ENCODE data around the gene COX4I1. TPM values are rescaled to one million over a fixed set of nuclear protein-coding genes. Genes with fewer than 3 reads are reported as not detected.

Gene COX4I1
- total and polyA plus RNA-seq, 9 of the 15 experiments (the other 6 are each of a cell fraction or from before 2014, with no cell fraction given): 651 to 2,356 (median 1,032) TPM

- TF ChIP-seq E4F1 (CRISPR knock-in tag; IDR thresholded peaks at IDR 0.05; ENCODE audit: borderline replicate concordance) (peak; percentile 98), MAFF (IDR thresholded peaks at IDR 0.05; ENCODE audit: low read length) (no peak), IRF2 (CRISPR knock-in tag; IDR thresholded peaks at IDR 0.05) (no peak), ATF6 (CRISPR knock-in tag; IDR thresholded peaks at IDR 0.05) (peak; percentile 89), ZNF644 (tag; IDR thresholded peaks at IDR 0.05; ENCODE audit: low read depth) (no peak), NR1H2 (CRISPR knock-in tag; IDR thresholded peaks at IDR 0.05) (peak; percentile 95; the same call in 1 of the 2 replicates), SOX6 (IDR thresholded peaks at IDR 0.05) (no peak; the same call in 1 of the 2 replicates), RFX7 (CRISPR knock-in tag; IDR thresholded peaks at IDR 0.05) (no peak), KAT8 (IDR thresholded peaks at IDR 0.05; ENCODE audit: low read depth) (no peak), ELF2 (CRISPR knock-in tag; IDR thresholded peaks at IDR 0.05) (peak; percentile 89), ARHGAP35 (IDR thresholded peaks at IDR 0.05; ENCODE audit: partially characterized antibody) (no peak), EGR1 (conservative IDR thresholded peaks at IDR 0.05) (no peak), KDM2B (CRISPR knock-in tag; IDR thresholded peaks at IDR 0.05) (no peak), ARID3A (IDR thresholded peaks at IDR 0.05; ENCODE audit: borderline replicate concordance, low read depth, low read length) (no peak)
- TF ChIP-seq, protein P1, sequence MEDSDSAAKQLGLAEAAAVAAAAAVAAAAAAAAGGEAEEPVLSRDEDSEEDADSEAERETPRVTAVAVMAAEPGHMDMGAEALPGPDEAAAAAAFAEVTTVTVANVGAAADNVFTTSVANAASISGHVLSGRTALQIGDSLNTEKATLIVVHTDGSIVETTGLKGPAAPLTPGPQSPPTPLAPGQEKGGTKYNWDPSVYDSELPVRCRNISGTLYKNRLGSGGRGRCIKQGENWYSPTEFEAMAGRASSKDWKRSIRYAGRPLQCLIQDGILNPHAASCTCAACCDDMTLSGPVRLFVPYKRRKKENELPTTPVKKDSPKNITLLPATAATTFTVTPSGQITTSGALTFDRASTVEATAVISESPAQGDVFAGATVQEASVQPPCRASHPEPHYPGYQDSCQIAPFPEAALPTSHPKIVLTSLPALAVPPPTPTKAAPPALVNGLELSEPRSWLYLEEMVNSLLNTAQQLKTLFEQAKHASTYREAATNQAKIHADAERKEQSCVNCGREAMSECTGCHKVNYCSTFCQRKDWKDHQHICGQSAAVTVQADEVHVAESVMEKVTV (CRISPR knock-in tag; IDR thresholded peaks at IDR 0.05): no peak
- TF ChIP-seq, protein P2, sequence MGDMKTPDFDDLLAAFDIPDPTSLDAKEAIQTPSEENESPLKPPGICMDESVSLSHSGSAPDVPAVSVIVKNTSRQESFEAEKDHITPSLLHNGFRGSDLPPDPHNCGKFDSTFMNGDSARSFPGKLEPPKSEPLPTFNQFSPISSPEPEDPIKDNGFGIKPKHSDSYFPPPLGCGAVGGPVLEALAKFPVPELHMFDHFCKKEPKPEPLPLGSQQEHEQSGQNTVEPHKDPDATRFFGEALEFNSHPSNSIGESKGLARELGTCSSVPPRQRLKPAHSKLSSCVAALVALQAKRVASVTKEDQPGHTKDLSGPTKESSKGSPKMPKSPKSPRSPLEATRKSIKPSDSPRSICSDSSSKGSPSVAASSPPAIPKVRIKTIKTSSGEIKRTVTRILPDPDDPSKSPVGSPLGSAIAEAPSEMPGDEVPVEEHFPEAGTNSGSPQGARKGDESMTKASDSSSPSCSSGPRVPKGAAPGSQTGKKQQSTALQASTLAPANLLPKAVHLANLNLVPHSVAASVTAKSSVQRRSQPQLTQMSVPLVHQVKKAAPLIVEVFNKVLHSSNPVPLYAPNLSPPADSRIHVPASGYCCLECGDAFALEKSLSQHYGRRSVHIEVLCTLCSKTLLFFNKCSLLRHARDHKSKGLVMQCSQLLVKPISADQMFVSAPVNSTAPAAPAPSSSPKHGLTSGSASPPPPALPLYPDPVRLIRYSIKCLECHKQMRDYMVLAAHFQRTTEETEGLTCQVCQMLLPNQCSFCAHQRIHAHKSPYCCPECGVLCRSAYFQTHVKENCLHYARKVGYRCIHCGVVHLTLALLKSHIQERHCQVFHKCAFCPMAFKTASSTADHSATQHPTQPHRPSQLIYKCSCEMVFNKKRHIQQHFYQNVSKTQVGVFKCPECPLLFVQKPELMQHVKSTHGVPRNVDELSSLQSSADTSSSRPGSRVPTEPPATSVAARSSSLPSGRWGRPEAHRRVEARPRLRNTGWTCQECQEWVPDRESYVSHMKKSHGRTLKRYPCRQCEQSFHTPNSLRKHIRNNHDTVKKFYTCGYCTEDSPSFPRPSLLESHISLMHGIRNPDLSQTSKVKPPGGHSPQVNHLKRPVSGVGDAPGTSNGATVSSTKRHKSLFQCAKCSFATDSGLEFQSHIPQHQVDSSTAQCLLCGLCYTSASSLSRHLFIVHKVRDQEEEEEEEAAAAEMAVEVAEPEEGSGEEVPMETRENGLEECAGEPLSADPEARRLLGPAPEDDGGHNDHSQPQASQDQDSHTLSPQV (IDR thresholded peaks at IDR 0.05): no peak
Observed at GRCh38 chr16:85799497-85800320, at the start of gene COX4I1, which contains the start of gene EMC8 (continued).
